ENCODE results near the gene ZNF628.
A peak's percentile ranks its signal among the peaks of the same experiment; 100 is the strongest.

ZNF628 gene

DNA sequence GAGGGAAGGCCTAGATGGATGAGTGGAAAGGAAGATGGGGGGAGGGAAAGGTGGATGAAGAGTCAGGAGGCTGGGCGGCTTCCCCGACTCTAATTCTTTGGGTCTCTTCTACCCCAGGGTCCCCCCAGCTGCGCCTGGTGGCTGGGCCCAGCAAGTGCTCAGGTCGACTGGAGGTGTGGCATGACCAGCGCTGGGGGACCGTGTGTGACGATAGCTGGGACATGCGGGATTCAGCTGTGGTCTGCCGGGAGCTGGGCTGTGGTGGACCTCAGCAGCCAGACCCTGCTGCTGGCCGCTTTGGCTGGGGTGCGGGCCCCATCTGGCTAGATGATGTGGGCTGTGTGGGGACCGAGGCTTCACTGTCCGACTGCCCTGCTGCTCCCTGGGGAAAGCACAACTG, 21.3 kb downstream of the ZNF628 start:
- DNase-seq (ENCODE audit: low read depth), result no peak

DNA sequence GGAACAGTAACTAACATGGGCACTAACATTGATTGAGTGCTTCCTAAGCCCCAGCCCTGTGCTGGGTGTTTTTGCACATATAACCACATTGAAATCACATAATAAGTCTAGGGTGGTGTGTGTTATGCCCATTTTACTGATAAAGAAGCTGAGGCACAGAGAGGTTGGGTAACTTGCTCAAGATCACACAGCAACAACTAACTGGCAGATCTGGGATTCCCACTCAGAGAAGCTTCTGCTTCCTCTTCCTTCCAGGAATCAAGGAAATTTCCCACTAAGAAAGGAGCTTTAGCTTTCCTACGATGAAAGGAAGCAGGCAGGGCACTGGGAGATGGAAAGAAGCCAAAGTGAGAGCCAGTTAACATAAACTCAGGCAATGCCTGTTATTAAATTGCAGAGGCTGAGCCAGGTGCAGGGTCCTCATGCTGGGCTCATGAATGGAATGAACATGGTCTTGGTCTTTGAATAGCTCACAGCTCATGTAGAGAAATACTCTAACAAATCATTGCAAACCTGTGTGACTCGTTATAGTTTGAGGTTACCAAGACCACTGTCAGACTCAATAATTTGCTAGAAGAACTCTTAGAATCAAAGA, 21.9 kb downstream of the ZNF628 start:
- no peak for DNase-seq (ENCODE audit: low read depth)

DNA sequence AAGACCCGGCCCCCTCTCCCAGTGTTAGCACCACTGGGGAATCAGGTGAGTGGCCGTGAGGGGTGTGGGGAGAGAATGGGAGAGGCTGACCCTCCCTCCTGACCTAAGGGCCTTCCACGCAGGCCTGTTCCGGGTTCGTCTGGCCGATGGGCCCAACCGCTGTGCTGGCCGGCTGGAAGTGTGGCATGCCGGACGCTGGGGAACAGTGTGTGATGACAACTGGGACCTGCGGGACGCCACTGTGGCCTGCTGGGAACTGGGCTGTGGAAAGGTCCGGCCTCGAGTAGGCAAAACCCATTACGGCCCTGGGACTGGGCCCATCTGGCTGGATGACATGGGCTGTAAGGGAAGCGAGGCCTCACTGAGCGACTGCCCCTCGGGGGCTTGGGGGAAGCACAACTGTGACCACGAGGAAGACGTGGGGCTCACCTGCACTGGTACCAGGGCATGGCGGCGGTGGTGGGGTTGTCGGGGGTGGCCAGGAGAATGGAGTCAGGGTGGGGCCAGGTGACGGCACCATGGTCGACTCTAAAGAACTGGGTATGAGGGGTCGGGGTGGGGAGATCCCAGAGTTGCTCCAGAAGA, 24.0 kb downstream of the ZNF628 start:
- DNase-seq (ENCODE audit: low read depth), result no peak

DNA sequence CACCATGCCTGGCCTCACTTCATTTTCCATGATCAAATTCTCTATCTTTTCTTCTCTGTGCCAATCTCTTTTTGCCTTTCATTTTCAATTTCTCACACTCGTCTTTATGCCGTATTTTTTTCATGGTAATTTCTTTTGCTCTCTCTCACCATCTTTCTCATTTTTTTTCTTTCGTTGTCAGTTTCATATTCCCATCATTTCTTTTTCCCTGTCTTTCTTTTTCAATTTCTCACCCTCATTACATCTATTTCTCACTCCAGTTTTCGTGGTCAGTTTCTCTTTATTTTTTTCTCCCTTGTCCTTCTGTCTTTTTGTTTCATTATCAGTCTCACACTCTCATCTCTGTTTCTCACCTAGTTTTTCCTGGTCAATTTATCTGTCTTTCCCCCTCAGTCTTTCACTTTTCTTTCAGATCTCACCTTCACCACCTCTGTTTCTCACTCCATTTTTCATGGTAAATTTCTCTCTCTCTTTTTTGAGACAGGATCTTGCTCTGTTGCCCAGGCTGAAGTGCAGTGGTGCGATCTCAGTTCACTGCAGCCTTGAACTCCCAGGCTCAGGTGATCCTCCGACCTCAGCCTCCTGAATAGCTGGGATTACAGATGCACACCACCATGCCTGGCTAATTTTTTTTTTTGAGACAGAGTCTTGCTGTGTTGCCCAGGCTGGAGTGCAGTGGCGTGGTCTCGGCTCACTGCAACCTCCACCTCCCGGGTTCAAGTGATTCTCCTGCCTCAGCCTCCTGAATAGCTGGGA, 26.0 kb downstream of the ZNF628 start:
- no peak for DNase-seq (ENCODE audit: low read depth)

DNA sequence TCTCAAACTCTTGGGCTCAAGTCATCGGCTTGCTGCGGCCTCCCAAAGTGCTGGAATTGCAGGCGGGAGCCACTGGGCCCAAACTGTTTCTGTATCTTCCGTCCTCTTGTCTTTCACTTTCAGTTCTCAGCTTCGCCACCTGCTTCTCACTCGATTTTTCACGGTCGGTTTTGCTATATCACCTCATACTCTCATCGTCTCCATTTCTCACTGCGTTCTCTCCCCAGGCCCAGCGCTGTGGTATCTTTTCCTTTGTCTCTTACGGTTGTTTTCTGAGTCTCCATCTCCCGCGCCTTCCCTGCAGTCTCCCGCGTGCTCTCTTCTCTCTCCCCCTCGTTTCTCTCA, 26.7 kb downstream of the ZNF628 start:
- DNase-seq (ENCODE audit: low read depth), result no peak

DNA sequence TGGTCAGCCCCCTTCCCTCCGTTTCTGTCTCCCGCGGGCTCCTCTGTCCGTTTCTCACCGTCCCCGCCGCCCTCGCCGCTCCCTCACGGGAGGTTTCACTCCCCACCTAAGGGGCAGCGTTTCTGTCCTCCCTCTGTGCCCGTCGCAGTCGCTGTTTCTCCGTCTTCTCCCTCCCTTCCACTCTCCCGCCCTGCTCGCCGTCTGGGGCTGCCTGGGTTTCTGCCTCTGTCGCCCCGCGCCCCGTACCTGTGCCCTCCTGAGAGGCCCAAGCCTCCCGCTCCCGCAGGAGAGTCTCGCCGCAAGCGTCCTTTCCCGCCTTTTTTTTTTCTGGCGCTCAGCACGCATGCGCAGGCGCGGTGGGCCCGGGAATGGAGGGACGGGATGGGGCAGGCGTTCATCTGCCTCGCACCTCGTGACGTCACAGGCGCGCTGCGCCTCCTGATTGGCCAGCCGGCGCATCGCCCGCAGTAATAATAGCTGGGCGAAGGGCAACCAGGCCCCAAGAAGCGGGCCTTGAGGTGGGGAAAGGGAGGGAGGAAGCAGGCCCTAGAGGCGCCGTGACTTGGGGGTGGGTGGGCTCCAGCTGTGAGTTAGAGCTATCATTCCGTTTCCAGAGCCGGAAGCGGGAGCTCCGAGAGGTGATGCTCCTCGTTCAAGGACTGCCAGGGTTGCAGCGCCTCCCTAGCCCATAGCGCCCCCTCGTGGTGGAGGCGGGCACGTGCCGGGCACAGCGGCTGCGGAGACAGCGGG, 27.3 kb downstream of the ZNF628 start:
- DNase-seq (ENCODE audit: low read depth), result peak; percentile 88

DNA sequence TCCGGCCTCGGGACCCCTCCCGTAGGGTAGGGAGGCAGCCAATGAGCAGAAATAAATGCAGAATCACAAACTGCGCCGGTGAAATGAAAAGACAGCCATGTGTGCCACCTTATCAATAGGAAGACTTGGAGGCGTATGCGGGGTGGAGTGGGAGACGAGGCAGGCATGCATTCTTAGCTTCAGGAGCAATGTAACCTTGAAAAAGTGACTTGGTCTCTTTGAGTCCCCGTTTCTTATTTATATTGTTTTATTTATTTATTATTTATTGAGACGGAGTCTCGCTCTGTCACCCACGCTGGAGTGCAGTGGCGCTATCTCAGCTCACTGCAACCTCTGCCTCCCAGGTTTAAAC, 27.8 kb downstream of the ZNF628 start:
- no peak for DNase-seq (ENCODE audit: low read depth)

DNA sequence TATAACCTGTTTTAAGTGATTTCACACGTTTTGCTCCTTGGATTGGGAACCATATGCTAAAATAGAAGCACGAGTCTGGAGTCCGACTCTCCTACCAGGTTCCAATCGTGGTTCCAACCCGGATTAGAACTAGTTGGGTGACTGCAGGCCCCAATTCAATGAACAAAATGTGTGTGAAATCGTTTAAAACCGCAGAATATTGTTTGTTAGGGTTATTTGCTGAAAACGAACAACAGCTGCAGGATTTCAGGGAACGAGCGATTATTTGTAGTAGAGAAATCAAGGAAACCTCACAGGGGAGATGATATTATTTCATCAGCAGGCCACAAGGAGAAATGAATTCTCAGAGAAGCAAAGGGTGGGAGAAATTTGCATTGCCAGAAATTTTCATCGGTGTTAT, 28.6 kb downstream of the ZNF628 start:
- no peak for DNase-seq (ENCODE audit: low read depth)

DNA sequence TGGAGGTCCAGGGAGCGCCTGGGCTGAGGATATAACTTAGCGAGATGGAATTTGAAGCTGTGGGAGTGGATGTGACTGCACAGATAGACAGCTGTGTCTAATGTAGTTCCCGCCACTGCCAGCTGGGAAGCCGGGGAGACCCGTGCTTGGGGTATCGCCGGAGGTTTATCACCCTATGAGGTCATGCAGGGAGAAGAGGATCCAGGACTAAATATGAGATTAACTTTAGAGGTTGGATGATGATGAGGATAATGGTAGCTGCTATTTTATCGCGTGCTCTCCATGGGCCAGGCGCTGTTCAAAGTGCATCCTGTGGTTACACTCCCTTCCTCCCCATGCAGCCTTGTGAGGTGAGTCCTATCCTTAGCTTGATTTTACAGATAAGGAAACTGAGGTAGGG, 31.7 kb downstream of the ZNF628 start:
- no peak for DNase-seq (ENCODE audit: low read depth)

DNA sequence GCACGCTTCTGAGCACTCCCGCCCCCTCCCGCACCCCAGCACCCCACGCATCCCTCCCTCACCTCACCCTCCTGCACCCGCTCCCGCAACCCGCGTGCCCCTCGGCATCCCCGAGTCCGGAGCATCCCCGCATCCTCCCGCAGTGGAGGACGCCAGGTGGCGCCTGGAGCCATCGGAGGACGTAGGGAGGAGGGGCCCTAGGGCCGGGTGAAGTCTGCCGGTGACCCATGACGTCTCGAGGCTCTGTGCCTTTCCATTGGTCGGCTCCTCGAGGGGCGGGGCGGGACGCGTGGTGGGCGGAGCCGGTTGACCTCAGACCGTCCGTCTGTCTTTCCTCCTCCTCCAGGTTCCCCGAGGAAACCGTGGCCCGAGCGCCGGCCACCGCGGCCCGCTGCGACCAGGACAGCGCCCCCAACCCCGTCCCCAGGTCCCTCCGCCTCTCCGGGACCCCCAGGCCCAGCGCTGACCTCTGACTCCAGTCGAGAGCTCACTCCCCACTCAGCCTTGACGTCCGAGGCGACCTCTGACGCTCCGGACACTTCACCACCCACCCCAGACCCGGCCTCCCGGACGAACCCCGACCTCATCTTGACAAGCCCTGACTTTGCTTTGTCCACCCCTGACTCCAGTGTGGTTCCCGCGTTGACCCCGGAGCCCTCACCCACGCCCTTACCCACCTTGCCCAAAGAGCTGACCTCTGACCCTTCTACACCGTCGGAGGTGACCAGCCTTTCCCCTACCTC, 40.6 kb downstream of the ZNF628 start:
- peak; percentile 78 for DNase-seq (ENCODE audit: low read depth)

DNA sequence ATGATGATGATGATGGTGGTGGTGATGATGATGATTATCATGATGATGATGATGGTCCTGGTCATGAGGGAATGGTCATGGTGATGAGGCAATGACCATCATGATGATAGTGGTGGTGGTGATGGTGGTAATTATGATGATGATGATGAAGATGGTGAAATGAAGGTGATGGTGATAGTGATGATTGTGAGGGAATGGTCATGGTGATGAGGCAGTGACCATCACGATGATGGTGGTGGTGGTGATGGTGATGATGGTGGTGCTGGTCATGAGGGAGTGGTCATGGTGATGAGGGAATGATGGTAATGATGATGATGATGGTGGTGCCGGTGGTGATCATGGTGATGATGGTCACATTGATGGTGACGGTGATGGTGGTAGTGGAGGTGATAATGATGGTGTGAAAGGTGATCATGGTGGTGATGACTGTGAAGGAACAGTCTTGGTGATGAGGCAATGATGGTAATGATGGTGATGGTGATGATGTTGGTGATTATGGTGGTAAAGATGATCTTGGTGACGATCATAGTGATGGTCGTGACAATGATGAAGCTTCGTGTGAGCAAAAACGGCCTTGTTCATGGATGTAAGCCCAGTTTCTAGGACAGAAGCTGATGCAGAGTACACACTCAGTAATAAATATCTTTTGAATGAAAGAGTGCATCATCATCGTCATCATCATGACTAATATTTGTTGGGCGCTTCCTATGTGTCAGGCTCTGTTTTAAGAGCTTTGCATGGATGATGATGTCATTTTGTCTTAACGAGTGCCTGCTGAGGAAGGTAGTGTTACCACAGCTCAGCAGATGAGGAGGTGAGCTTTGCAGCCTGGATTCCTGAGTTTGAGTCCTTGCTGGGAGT, 43.3 kb downstream of the ZNF628 start:
- no peak for DNase-seq (ENCODE audit: low read depth)

DNA sequence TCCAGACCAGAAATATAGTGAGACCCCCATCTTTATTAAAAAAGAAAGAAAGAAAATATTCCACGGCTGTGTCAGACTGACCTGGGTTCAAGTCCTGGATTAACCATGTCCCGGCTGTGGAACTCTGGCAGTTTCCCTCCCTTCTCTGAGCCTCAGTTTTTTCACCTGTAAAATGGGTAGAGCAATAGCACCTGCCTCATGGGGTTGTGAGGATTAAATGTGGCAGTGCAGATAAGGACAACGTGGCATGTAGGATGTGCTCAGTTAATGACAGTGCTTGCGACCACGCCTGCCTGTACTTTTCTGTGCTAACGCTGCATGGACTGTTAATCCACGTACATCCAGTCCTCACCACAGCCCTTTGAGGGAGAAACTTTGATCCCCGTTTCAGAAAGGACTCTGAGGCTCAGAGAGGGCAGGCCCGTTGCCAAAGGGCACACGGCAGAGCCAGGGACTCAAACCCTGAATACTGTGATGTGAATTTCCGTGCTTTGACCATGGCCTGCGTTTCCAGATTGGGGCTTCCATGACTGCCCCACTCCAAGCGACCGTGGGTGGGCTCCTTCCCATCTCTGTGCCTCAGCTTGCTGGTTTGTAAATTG, 44.4 kb downstream of the ZNF628 start:
- DNase-seq (ENCODE audit: low read depth), result no peak

DNA sequence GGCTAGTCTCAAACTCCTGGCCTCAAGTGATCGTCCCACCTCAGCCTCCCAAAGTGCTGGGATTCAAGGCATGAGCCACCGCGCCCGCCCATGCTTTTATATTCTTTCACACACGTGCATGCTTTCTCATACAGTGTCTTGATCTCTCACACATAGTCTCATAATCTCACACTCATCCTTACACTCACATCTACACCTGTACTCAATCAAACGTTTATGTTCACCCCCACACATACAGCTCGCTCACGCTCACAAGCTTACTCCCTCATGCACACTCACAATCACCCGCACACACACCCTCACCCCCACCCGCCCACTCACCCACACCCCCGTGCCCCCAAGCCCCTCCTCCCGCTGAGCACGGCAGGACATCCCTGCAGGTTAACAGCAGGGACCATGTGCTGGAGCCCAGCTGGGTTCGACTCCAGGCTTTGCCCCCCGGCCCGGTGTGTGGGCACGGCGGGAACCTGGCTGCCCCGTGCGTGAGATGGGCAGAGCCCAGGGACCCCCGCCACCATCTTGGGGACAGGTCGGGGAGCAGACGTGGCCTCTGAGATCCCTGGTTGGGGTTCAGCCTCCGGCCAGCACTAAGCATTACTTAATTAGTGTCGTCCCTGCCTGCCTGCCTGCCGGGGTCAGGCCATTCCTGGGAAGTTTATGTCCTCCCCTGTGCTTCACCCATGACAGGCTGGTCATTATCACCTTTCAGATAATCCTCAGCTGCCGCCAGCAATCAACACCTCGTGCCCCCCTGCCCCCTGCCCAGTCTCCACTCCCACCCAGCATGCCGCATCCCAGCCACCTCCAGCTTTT, 49.1 kb downstream of the ZNF628 start:
- no peak for DNase-seq (ENCODE audit: low read depth)

DNA sequence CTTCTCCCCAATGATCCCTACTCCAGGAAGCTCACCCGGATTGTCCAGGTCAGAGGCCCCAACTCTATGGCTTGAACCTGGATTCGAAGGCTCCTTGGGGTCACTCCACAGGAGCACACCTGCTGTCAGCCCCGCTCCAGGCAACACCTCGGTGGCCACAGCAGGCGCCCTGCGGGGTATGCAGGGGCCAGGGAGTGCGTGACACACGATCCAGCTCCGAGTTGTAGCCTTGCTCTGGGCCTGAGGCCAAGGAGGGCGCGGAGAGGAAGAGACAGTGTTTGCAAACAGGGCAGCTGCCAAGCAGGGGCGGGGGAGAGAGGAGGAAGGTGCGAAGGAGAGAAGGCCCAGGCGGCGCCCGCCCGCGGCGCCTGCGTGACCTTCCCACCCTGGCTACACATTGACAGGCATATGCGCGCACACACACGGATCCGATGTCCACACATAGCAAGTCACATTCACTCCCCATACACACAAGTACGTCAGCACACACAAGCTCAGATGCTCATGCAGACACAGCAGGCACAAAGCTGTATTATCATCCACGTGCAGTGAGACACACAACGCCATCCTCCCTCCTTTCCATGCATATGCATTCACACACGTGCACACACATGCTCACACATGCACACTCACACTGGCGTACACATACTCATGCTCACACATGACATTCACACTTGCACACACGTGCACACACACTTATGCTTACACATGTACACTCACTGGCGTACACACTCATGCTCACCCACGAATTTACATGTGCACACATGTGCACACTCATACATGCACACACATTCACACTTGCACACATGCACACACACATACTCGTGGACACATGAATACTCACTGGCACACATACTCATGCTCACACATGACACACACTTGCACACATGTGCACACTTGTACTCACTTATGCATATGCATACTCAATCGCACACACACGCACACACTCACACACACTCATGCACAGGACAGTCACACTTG, 50.1 kb downstream of the ZNF628 start:
- no peak for DNase-seq (ENCODE audit: low read depth)

DNA sequence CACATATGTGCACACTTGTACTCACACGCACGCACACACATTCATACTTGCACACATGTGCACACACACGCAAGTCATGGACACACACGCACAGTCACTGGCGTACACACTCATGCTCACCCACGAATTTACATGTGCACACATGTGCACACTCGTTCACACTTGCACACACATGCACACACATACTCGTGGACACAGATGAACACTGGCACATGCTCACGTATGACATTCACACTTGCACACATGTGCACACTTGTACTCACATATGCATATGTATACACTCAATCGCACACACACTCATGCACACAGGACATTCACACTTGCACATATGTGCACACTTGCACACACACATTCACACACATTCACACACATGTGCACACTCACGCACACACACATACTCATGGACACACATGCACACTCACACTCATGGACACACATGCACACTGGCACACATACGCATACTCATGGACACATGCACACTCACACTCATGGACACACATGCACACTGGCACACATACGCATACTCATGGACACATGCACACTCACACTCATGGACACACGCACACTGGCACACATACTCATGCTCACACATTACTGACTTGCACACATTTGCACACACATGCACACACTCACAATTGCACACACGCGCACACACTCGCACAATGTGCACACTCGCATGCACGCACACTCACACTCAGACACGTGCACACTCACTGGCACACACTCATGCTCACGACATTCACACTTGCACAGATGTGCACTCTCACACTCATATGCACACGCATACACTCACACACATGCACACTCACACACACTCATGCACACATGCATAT, 51.0 kb downstream of the ZNF628 start:
- DNase-seq (ENCODE audit: low read depth), result no peak

DNA sequence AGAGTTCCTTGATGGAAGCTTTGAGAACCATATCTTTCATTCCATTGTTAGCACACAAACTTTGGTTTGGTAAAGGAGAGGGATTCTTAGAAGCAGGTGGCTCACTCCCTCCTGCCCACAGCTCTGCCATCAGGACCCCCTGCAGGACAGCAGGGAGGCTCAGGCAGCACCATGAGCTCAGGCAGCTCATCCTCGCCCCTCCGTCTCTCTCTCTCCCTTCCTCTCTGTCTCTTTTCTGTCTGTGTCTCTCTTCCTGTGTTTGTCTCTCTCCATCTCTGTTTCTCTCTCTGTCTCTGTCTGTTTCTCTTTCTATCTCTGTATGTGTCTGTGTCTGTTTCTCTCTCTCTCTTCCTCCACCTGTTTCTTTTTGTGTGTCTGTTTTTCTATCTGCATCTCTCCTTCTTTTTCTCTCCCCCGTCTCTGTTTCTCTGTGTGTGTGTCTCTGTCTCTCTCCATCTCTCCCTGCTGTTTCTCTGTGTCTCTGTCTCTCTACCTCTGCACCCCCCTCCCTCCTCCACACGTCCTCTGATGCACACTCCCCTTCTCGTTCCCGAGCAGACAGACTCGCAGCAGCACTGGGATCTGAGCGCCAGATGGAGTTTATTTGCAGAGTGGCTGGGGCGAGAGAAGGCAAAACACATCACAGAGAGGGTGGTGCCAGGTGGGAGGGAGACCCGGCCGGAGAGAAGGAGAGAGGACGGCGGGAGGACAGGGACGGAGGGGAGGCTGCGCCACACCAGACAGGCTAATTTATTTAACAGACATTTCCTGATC, 51.8 kb downstream of the ZNF628 start:
- no peak for DNase-seq (ENCODE audit: low read depth)

DNA sequence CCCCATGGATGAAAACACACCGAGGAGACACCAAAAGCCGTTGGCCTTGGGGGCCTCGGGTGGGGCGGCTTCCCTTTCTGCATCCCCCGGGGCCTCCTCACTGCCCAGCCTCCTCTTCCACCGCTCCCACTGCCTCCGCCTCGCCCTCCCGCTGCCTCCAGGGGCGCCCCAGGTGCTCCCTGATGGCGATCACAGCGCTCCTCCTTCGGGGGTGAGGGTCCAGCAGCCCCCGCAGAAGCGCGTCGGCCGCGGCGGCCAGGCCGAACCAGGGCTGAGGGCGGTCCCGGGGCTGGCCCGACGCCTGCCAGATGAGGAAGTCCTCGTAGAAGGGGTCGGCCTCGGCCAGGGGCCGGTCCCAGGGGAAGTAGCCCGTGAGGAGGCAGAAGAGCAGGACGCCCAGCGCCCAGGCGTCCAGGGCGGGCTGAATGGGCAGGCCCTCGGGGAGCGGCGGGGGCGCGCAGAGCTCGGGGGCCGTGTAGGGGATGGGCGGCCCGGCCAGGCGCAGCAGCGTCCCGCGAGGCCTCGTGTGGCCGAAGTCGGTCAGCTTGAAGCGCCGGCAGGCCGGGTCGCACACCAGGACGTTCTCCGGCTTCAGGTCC, 53.3 kb downstream of the ZNF628 start:
- no peak for DNase-seq (ENCODE audit: low read depth)
